ENCODE results near the gene RANBP2.

- TF ChIP-seq CTCF (IDR thresholded peaks at IDR 0.05) (no peak), POLR2AphosphoS5 (IDR thresholded peaks at IDR 0.05) (peak; percentile 15), POLR2A (IDR thresholded peaks at IDR 0.05) (no peak)
Measured at GRCh38 chr2:108691447-108691846, 27.8 kb upstream of the RANBP2 start.
